Neutrophil (primary cell): ENCODE measurements around the gene MTG2.

ENCODE experiments used
- H3K27ac ChIP-seq: fragments of 200-600 bp; sonication (generic); 2 replicates; pipeline ENCODE4 v1.5.1; 2016; ENCODE audit warnings: mild to moderate bottlenecking, moderate library complexity
- H3K27me3 ChIP-seq: fragments of 200-600 bp; sonication (generic); 2 replicates; pipeline ENCODE4 v1.6.0; 2016; ENCODE audit warnings: mild to moderate bottlenecking
- H3K36me3 ChIP-seq: fragments of 200-600 bp; sonication (generic); 2 replicates; pipeline ENCODE4 v1.5.1; 2017
- H3K4me1 ChIP-seq, 2 experiments: fragments of 200-600 bp in 1 of 2; sonication (generic) in 1 of 2; 1 replicate in 1 of 2; 2 replicates in 1 of 2; pipeline versions ENCODE4 v1.5.1 to v1.6.1; 2013 to 2016; ENCODE audit warnings: low read depth in 1 of 2, low read length in 1 of 2, mild to moderate bottlenecking in 1 of 2, moderate library complexity in 1 of 2; ENCODE audit not compliant: control insufficient read depth in 1 of 2, insufficient read depth in 1 of 2
- H3K4me3 ChIP-seq, 2 experiments: fragments of 200-600 bp in 1 of 2; sonication (generic) in 1 of 2; 1 replicate in 1 of 2; 2 replicates in 1 of 2; pipeline ENCODE4 v1.5.1; 2013 to 2016; ENCODE audit warnings: low read depth in 1 of 2, low read length in 1 of 2, mild to moderate bottlenecking in 1 of 2, moderate library complexity in 1 of 2
- H3K9me3 ChIP-seq: fragments of 200-600 bp; sonication (generic); 2 replicates; pipeline ENCODE4 v1.5.1; 2016
- TF ChIP-seq, protein P1 (sequence below): fragments of 200-600 bp; sonication (generic); IDR thresholded peaks from 2 replicates; pipeline ENCODE4 v1.5.1; 2016; ENCODE audit warnings: antibody characterized with exemption

The MTG2 gene

DNA sequence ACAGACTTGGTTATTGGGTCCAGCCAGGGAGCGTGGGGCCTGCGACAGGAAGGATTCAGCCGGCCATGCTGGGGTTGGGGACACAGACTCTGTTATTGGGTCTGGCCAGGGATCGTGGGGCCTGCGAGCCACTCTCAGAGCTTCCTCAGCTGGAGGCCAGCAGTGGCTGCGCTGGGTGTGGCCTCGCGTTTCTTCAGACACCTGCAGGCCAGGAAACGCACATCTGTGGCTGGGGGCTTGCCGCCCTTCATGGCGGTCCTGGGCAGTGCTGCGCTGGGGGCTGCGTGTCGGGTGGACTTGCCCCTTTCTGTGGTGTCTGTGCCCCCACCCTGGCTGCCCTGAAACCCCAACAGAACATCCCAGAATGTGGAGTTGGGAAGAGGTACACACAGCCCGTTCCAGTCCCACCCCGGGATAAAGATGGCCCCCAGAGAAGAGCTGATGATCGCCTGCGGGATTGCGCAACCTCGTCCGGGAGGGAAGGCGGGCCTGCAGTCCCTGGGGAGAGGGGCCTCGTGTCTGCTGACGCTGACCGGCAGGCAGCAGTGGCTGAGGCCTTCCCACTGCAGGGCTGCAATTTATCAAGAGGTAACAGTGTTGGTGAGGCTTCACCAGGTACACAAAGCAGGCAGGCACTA lies 16.9 kb upstream of the MTG2 start:
- peaks cover 67% of the 10 kb centered on the region for H3K36me3 ChIP-seq
- no peak overlapping the region for H3K4me3 ChIP-seq
- no peaks in the 10 kb centered on the region for H3K9me3 ChIP-seq
- TF ChIP-seq, protein P1, sequence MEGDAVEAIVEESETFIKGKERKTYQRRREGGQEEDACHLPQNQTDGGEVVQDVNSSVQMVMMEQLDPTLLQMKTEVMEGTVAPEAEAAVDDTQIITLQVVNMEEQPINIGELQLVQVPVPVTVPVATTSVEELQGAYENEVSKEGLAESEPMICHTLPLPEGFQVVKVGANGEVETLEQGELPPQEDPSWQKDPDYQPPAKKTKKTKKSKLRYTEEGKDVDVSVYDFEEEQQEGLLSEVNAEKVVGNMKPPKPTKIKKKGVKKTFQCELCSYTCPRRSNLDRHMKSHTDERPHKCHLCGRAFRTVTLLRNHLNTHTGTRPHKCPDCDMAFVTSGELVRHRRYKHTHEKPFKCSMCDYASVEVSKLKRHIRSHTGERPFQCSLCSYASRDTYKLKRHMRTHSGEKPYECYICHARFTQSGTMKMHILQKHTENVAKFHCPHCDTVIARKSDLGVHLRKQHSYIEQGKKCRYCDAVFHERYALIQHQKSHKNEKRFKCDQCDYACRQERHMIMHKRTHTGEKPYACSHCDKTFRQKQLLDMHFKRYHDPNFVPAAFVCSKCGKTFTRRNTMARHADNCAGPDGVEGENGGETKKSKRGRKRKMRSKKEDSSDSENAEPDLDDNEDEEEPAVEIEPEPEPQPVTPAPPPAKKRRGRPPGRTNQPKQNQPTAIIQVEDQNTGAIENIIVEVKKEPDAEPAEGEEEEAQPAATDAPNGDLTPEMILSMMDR: no peak
- no peaks in the 10 kb centered on the region for H3K4me1 ChIP-seq
- H3K27me3 ChIP-seq: no peaks in the 10 kb centered on the region
- no peak overlapping the region for H3K27ac ChIP-seq

- Histone ChIP-seq H3K9me3 (no peaks in the 10 kb centered on the region), H3K36me3 (peaks cover 54% of the 10 kb centered on the region)
- TF ChIP-seq, protein P1: no peak
These were observed 15.4 kb upstream of the MTG2 start for GRCh38 chr20:62167474-62167873.

GRCh38 chr20:62168061-62168460 lies 14.8 kb upstream of the MTG2 start:
- Histone ChIP-seq H3K4me1 (no peaks in the 10 kb centered on the region), H3K27me3 (no peaks in the 10 kb centered on the region), H3K4me3 (no peak overlapping the region), H3K36me3 (peaks cover 54% of the 10 kb centered on the region), H3K9me3 (no peaks in the 10 kb centered on the region), H3K27ac (no peak overlapping the region)
- TF ChIP-seq, protein P1: no peak

More at GRCh38 chr20:62167474-62167873, 15.4 kb upstream of the MTG2 start:
- no peak overlapping the region for H3K4me3 ChIP-seq
- H3K27me3 ChIP-seq: no peaks in the 10 kb centered on the region
- H3K4me1 ChIP-seq: no peaks in the 10 kb centered on the region
- H3K27ac ChIP-seq: no peak overlapping the region

- H3K9me3 ChIP-seq: no peaks in the 10 kb centered on the region
- no peak overlapping the region for H3K27ac ChIP-seq
- TF ChIP-seq, protein P1: no peak
- no peaks in the 10 kb centered on the region for H3K27me3 ChIP-seq
- no peak overlapping the region for H3K4me3 ChIP-seq
- H3K4me1 ChIP-seq: no peaks in the 10 kb centered on the region
- peaks cover 50% of the 10 kb centered on the region for H3K36me3 ChIP-seq
These were observed 13.9 kb upstream of the MTG2 start for GRCh38 chr20:62168890-62169435.

DNA sequence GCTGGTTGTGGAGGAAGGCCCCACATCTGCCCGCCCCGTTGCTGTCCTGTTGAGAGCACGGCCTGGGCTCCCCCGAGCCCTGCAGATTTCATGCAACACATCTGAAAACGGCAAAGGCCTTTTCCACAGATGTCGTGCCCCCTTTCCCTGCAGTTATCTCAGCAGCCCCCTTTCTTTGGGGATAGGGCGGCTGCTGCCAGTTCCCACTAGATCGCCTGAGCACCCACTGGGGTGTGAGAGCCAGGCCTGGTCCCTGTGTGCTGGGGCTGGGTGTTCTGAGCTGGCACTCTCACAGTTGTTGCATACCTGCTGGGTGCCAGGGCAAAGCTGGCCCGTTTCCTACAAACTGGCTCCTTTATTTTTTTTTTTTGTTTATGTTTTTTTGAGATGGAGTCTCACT lies 12.3 kb upstream of the MTG2 start:
- no peaks in the 10 kb centered on the region for H3K4me1 ChIP-seq
- H3K9me3 ChIP-seq: no peaks in the 10 kb centered on the region
- TF ChIP-seq, protein P1: no peak
- H3K4me3 ChIP-seq: no peak overlapping the region
- peaks cover 48% of the 10 kb centered on the region for H3K36me3 ChIP-seq
- H3K27me3 ChIP-seq: no peaks in the 10 kb centered on the region
- no peak overlapping the region for H3K27ac ChIP-seq
